Fibroblast of lung (primary cell): ENCODE results near the gene SCML2.

Experiments used
- CTCF ChIP-seq, 2 donors: IDR thresholded peaks in 1 of 2; conservative IDR thresholded peaks in 1 of 2; 1 replicate in 1 of 2; 2 replicates in 1 of 2; pipeline ENCODE4 v1.5.1; 2011 to 2012; ENCODE audit warnings: low read length in 2 of 2, control low read depth in 1 of 2, inconsistent platforms in 1 of 2, low read depth in 1 of 2, mild to moderate bottlenecking in 1 of 2
- EZH2 ChIP-seq: IDR thresholded peaks from 2 replicates; pipeline ENCODE4 v1.5.1; 2012; ENCODE audit warnings: low read length, control low read depth, mild to moderate bottlenecking; ENCODE audit errors: missing control alignments

GRCh38 chrX:18294893-18295292 lies 59.6 kb downstream of the SCML2 start:
- TF ChIP-seq EZH2, result no peak
- TF ChIP-seq CTCF (conservative IDR thresholded peaks at IDR 0.05 in 1 of 2, IDR thresholded peaks at IDR 0.05 in 1 of 2; ENCODE audit: low read depth in 1 of 2, low read length in 2 of 2), result no peak
